Testis (tissue), 3 donors: Measurements from ENCODE around the gene RGL4. TPM values are rescaled to one million over a fixed set of nuclear protein-coding genes. Genes with fewer than 3 reads are reported as not detected.
"Not testable (repeated sequence)": the region's sequence is repeated elsewhere in the genome, so short reads cannot be mapped to it uniquely, and the experiment has no call there.

Experiments
- DNase-seq: peaks from one replicate; pipeline ENCODE4 v3.0.0-alpha.2; 2019
- H3K27ac ChIP-seq, 2 donors: fragments of 200-600 bp; sonication (generic); one replicate each; pipeline ENCODE4 v1.5.1; 2019
- H3K27me3 ChIP-seq: fragments of 200-600 bp; sonication (generic); one replicate; pipeline ENCODE4 v1.5.1; 2019
- H3K36me3 ChIP-seq: fragments of 200-600 bp; sonication (generic); one replicate; pipeline ENCODE4 v1.5.1; 2017; ENCODE audit warnings: low read depth; ENCODE audit errors: missing control alignments
- H3K4me1 ChIP-seq: fragments of 200-600 bp; sonication (generic); one replicate; pipeline ENCODE4 v1.5.1; 2019
- H3K4me3 ChIP-seq, 2 donors: fragments of 200-600 bp; sonication (generic); one replicate each; pipeline ENCODE4 v1.5.1; 2017 to 2019
- H3K9me3 ChIP-seq: fragments of 200-600 bp; sonication (generic); one replicate; pipeline ENCODE4 v1.5.1; 2017
- CTCF ChIP-seq, 3 experiments: fragments of 450-650 bp in 2 of 3; fragments of 200-600 bp in 1 of 3; sonication (generic) in 1 of 3; IDR thresholded peaks; one replicate each; pipeline ENCODE4 v1.5.1; 2016 to 2019; ENCODE audit warnings: antibody characterized with exemption in 3 of 3, mild to moderate bottlenecking in 2 of 3, moderate library complexity in 1 of 3
- POLR2A ChIP-seq: fragments of 450-650 bp; IDR thresholded peaks from one replicate; pipeline ENCODE4 v1.6.1; 2017; ENCODE audit warnings: antibody characterized with exemption, mild to moderate bottlenecking, moderate library complexity
- WGBS, 2 donors: methylation state at CpG; one replicate each; pipeline ENCODE4 v1.1.5; 2018; 5-methylcytosine and 5-hydroxymethylcytosine counted together
- intact Hi-C: fragments of 100-400 bp; cut with DNase I; formaldehyde crosslinking; loops from one replicate; pipeline ENCODE4 v1.15.1; 2023; ENCODE audit warnings: low total_unique reads
- polyA plus RNA-seq: library from polyadenylated mRNA; stranded (reverse); fragments of 350-450 nt; fragmentation: Illumina TruSeq; extraction: RNeasy Lipid Tissue Mini Kit (QIAGEN cat#74804); gene quantifications from one replicate; pipeline ENCODE4 v1.2.3, GENCODE V29; 2014; ENCODE audit warnings: low read depth, low replicate concordance; ENCODE audit not compliant: insufficient read depth
- total RNA-seq, 2 donors: library from RNA; depleted of rRNA; stranded (reverse); fragments of >200 nt; gene quantifications; one replicate each; pipeline ENCODE4 v1.2.3, GENCODE V29; 2016

The RGL4 gene
- total and polyA plus RNA-seq, 3 donors from 2014 or later = 5.3 to 10.1 (median 8.1) TPM

- WGBS, 2 donors = 85% methylated on average over 4 of the region's 4 CpGs
- no peak overlapping the region for H3K27ac ChIP-seq
- intact Hi-C loops = no loop called here
- no peaks in the 10 kb centered on the region for H3K36me3 ChIP-seq
- no peak overlapping the region for H3K4me3 ChIP-seq
- no peaks in the 10 kb centered on the region for H3K9me3 ChIP-seq
- TF ChIP-seq POLR2A (no peak), CTCF (IDR thresholded peaks at IDR 0.05) (no peak)
- no peaks in the 10 kb centered on the region for H3K27me3 ChIP-seq
- H3K4me1 ChIP-seq = no peaks in the 10 kb centered on the region
- no peak for DNase-seq
Observed at GRCh38 chr22:23722160-23722559, 31.3 kb downstream of the RGL4 start.

DNA sequence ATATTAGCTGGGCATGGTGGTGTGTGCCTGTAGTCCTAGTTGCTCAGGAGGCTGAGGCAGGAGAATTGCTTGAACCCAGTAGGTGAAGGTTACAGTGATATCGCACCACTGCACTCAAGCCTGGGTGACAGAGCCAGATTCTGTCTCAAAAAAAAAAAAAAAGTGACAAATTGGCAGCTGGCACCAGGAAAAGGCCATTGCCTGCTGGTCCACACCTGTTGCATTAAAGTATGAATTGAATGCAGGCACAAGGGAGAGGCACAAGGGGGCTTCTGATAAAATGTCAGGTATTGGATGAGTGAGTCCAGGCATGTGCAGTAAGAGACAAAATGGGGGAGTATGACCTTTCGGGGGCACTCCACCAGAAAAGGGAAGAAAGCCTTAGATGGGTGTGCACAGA lies 31.9 kb downstream of the RGL4 start:
- no peaks in the 10 kb centered on the region for H3K36me3 ChIP-seq
- 81 to 87% methylated on average over 2 of the region's 2 CpGs for WGBS, 2 donors
- intact Hi-C loops = no loop called here

DNA sequence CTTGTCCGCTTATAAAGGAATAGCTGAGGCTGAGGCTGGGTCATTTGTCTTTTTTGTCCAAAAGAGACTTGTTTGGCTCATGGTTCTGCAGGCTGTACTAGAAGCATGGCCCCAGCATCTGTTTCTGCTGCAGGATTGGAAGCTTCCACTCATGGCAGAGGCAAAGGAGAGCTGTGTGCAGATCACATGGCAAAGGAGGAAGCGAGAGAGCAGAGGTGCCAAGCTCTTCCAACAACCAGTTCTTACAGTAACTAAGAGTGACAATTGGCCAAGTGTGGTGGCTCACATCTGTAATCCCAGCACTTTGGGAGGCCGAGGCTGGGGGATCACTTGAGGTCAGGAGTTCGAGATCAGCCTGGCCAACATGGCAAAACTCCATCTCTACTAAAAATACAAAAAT lies 37.3 kb downstream of the RGL4 start:
- H3K27me3 ChIP-seq, H3K27ac ChIP-seq, H3K4me3 ChIP-seq, intact Hi-C loops, H3K4me1 ChIP-seq, DNase-seq, H3K36me3 ChIP-seq, H3K9me3 ChIP-seq: not testable (repeated sequence)
- 83 to 91% methylated on average over 4 of the region's 4 CpGs for WGBS, 2 donors

More for the DNA sequence above, 31.9 kb downstream of the RGL4 start:
- H3K27me3 ChIP-seq = no peaks in the 10 kb centered on the region
- no peak for TF ChIP-seq POLR2A
- TF ChIP-seq CTCF (IDR thresholded peaks at IDR 0.05) = no peak
- H3K9me3 ChIP-seq = no peaks in the 10 kb centered on the region
- no peak for DNase-seq
- H3K27ac ChIP-seq = no peak overlapping the region
- no peaks in the 10 kb centered on the region for H3K4me1 ChIP-seq
- H3K4me3 ChIP-seq = no peak overlapping the region

DNA sequence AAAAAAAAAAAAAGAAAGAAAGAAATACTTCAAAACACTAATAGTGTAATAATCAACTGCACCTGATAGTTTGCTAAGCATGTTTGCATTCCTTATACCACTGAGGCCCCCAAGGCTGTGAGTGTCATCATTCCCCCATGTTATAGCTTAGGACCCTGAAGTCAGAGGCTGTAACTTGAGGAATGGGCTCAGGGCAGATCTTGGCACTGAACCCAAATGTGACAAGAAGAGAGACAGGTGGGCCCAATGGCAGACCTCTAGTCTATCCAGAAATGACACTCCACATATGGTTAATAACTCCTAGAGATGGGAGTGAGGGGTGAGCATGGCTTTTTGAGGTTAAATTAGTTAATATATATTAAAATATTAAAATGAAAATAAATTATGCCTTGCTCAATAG lies 46.9 kb downstream of the RGL4 start:
- H3K4me3 ChIP-seq = no peak overlapping the region
- no peak for TF ChIP-seq POLR2A
- TF ChIP-seq CTCF (IDR thresholded peaks at IDR 0.05) = no peak
- intact Hi-C loops = no loop called here
- H3K27me3 ChIP-seq = no peaks in the 10 kb centered on the region
- H3K4me1 ChIP-seq = no peaks in the 10 kb centered on the region
- H3K36me3 ChIP-seq = no peaks in the 10 kb centered on the region
- no peaks in the 10 kb centered on the region for H3K9me3 ChIP-seq
- no peak overlapping the region for H3K27ac ChIP-seq
- no peak for DNase-seq

DNA sequence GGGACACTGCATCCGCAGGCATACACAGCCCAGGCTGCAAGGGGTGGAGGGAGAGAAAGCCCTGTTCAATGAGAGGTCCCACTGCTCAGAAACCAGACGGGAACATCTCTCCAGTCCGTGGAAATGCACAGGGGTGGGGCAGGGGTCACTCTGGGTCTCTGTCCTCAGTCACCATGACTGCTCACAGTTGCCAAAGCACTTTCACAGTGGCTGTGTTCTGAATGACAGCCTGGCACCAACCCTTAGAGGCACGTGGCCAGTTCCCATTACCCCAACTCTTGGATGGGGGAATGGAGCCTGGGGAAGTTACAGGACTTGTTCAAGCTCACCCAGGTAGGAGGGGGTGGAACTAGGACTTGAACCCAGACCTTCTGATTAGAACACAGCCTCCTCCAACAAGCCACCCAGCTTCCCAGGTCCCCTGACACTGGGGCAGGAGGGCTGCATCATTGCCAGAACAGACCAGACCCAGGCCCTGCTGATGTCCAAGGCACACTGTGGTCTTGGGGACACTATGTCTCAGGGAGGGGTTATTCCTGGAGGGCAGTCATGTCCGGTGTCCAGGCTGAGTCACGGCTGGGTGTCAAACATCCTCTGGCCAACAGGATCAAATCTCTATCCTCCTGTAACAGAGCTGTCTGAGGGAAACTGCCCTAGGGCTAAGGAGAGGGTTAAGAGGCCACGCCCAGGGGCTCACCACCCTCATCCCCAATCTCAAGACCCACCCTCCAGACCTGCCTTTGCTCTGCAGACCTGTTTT lies 51.9 kb downstream of the RGL4 start:
- no peaks in the 10 kb centered on the region for H3K9me3 ChIP-seq
- intact Hi-C loops = no loop called here
- no peak for DNase-seq
- TF ChIP-seq POLR2A (no peak), CTCF (IDR thresholded peaks at IDR 0.05) (no peak)
- no peaks in the 10 kb centered on the region for H3K4me1 ChIP-seq
- H3K27ac ChIP-seq = no peak overlapping the region
- H3K4me3 ChIP-seq = no peak overlapping the region
- H3K36me3 ChIP-seq = no peaks in the 10 kb centered on the region
- WGBS, 2 donors = 74 to 89% methylated on average over 4 to 7 of the region's 7 CpGs
- no peaks in the 10 kb centered on the region for H3K27me3 ChIP-seq
